ENCODE results near the gene FLT3LG. TPM values are rescaled to one million over a fixed set of nuclear protein-coding genes. Genes with fewer than 3 reads are reported as not detected.

FLT3LG gene
- total and polyA plus RNA-seq, 2 experiments from 2014 or later = 1.3 to 4.6 TPM

- H3K4me3 ChIP-seq = no peak overlapping the region
- no peaks in the 10 kb centered on the region for H3K9me3 ChIP-seq (ENCODE audit: low read depth)
- no peak overlapping the region for H3K27ac ChIP-seq
- TF ChIP-seq EZH2 (IDR thresholded peaks at IDR 0.05; ENCODE audit: insufficient read depth, poor library complexity, severe bottlenecking) (no peak), EZH2phosphoT487 (IDR thresholded peaks at IDR 0.05; ENCODE audit: insufficient read depth, low read depth) (no peak)
- no peak for DNase-seq
- H3K79me2 ChIP-seq (ENCODE audit: insufficient read depth) = no peaks in the 10 kb centered on the region
- no peak overlapping the region for H3K9ac ChIP-seq
- no peaks in the 10 kb centered on the region for H3K27me3 ChIP-seq (replicated peaks; ENCODE audit: insufficient read depth)
- H3K36me3 ChIP-seq (ENCODE audit: low read depth) = no peaks in the 10 kb centered on the region
- H3K4me2 ChIP-seq (ENCODE audit: unreplicated experiment) = no peak overlapping the region
- H2AFZ ChIP-seq = no peak overlapping the region
- no peaks in the 10 kb centered on the region for H3K9me2 ChIP-seq (ENCODE audit: insufficient read depth)
- H4K20me1 ChIP-seq (ENCODE audit: insufficient read depth) = no peaks in the 10 kb centered on the region
- in situ Hi-C loops (cut with MboI) = no loop called here
- 86 to 91% methylated on average over 15 to 20 of the region's 21 CpGs for WGBS, 2 experiments (ENCODE audit: low coverage in 1 of 2, low lambda C conversion rate in 2 of 2, missing lambda C conversion rate in 2 of 2)
- peaks cover 13% of the 10 kb centered on the region for H3F3A ChIP-seq (ENCODE audit: insufficient read depth)
- peaks cover 8% of the 10 kb centered on the region for H3K4me1 ChIP-seq (ENCODE audit: insufficient read depth)
These were observed 40.1 kb downstream of the FLT3LG start for GRCh38 chr19:49514151-49514550.

GRCh38 chr19:49515767-49516166, 41.8 kb downstream of the FLT3LG start:
- in situ Hi-C loops (cut with MboI) = no loop called here
- Histone ChIP-seq H3K27ac (no peak overlapping the region), H3K27me3 (replicated peaks; ENCODE audit: insufficient read depth) (no peaks in the 10 kb centered on the region), H3K9me2 (ENCODE audit: insufficient read depth) (no peaks in the 10 kb centered on the region), H3K36me3 (ENCODE audit: low read depth) (no peaks in the 10 kb centered on the region), H3K4me1 (ENCODE audit: insufficient read depth) (peaks cover 8% of the 10 kb centered on the region), H2AFZ (no peak overlapping the region), H3K9me3 (ENCODE audit: low read depth) (no peaks in the 10 kb centered on the region), H3K79me2 (ENCODE audit: insufficient read depth) (no peaks in the 10 kb centered on the region), H3K9ac (no peak overlapping the region), H3F3A (ENCODE audit: insufficient read depth) (peaks cover 15% of the 10 kb centered on the region), H3K4me3 (no peak overlapping the region), H4K20me1 (ENCODE audit: insufficient read depth) (no peaks in the 10 kb centered on the region), H3K4me2 (ENCODE audit: unreplicated experiment) (no peak overlapping the region)
- TF ChIP-seq EZH2 (IDR thresholded peaks at IDR 0.05; ENCODE audit: insufficient read depth, poor library complexity, severe bottlenecking) (no peak), EZH2phosphoT487 (IDR thresholded peaks at IDR 0.05; ENCODE audit: insufficient read depth, low read depth) (no peak)
- DNase-seq = no peak
- WGBS, 2 experiments (ENCODE audit: low coverage in 1 of 2, low lambda C conversion rate in 2 of 2, missing lambda C conversion rate in 2 of 2) = 77 to 85% methylated on average over 4 of the region's 4 CpGs

- 79 to 85% methylated on average over 3 of the region's 3 CpGs for WGBS, 2 experiments (ENCODE audit: low coverage in 1 of 2, low lambda C conversion rate in 2 of 2, missing lambda C conversion rate in 2 of 2)
- H3K36me3 ChIP-seq (ENCODE audit: low read depth) = no peaks in the 10 kb centered on the region
- H3K4me1 ChIP-seq (ENCODE audit: insufficient read depth) = no peaks in the 10 kb centered on the region
- no peak for TF ChIP-seq EZH2 (IDR thresholded peaks at IDR 0.05; ENCODE audit: insufficient read depth, poor library complexity, severe bottlenecking)
- no peak for TF ChIP-seq EZH2phosphoT487 (IDR thresholded peaks at IDR 0.05; ENCODE audit: insufficient read depth, low read depth)
- H4K20me1 ChIP-seq (ENCODE audit: insufficient read depth) = no peaks in the 10 kb centered on the region
- H3K79me2 ChIP-seq (ENCODE audit: insufficient read depth) = no peaks in the 10 kb centered on the region
- no peak for DNase-seq
- in situ Hi-C loops (cut with MboI) = no loop called here
- H3K4me3 ChIP-seq = no peak overlapping the region
- no peaks in the 10 kb centered on the region for H3K9me3 ChIP-seq (ENCODE audit: low read depth)
- H3K4me2 ChIP-seq (ENCODE audit: unreplicated experiment) = no peak overlapping the region
- no peak overlapping the region for H2AFZ ChIP-seq
- no peaks in the 10 kb centered on the region for H3K9me2 ChIP-seq (ENCODE audit: insufficient read depth)
- H3F3A ChIP-seq (ENCODE audit: insufficient read depth) = peaks cover 4% of the 10 kb centered on the region; the same call in 1 of the 2 replicates
- H3K27ac ChIP-seq = no peak overlapping the region
- H3K9ac ChIP-seq = no peak overlapping the region
- H3K27me3 ChIP-seq (replicated peaks; ENCODE audit: insufficient read depth) = no peaks in the 10 kb centered on the region
These were observed 44.0 kb downstream of the FLT3LG start for GRCh38 chr19:49518033-49518432.

- Histone ChIP-seq H3K79me2 (ENCODE audit: insufficient read depth) (no peaks in the 10 kb centered on the region), H3K4me3 (no peak overlapping the region), H3F3A (ENCODE audit: insufficient read depth) (peaks cover 4% of the 10 kb centered on the region; the same call in 1 of the 2 replicates), H2AFZ (no peak overlapping the region), H3K9me3 (ENCODE audit: low read depth) (no peaks in the 10 kb centered on the region), H4K20me1 (ENCODE audit: insufficient read depth) (no peaks in the 10 kb centered on the region), H3K36me3 (ENCODE audit: low read depth) (no peaks in the 10 kb centered on the region), H3K27me3 (replicated peaks; ENCODE audit: insufficient read depth) (no peaks in the 10 kb centered on the region), H3K9ac (no peak overlapping the region), H3K4me1 (ENCODE audit: insufficient read depth) (no peaks in the 10 kb centered on the region), H3K9me2 (ENCODE audit: insufficient read depth) (no peaks in the 10 kb centered on the region), H3K27ac (no peak overlapping the region), H3K4me2 (ENCODE audit: unreplicated experiment) (no peak overlapping the region)
- TF ChIP-seq EZH2phosphoT487 (IDR thresholded peaks at IDR 0.05; ENCODE audit: insufficient read depth, low read depth) (no peak), EZH2 (IDR thresholded peaks at IDR 0.05; ENCODE audit: insufficient read depth, poor library complexity, severe bottlenecking) (no peak)
- no peak for DNase-seq
- in situ Hi-C loops (cut with MboI) = no loop called here
- 69 to 70% methylated on average over 13 of the region's 13 CpGs for WGBS, 2 experiments (ENCODE audit: low coverage in 1 of 2, low lambda C conversion rate in 2 of 2, missing lambda C conversion rate in 2 of 2)
These were observed 46.8 kb downstream of the FLT3LG start for GRCh38 chr19:49520705-49521319.

Measured in GM23248 (cell line).